ENCODE data around the gene RBPJ. TPM values are rescaled to one million over a fixed set of nuclear protein-coding genes. Genes with fewer than 3 reads are reported as not detected.

Gene RBPJ
- total and polyA plus RNA-seq, 2 experiments from 2014 or later: 50.3 to 80.3 TPM

DNA sequence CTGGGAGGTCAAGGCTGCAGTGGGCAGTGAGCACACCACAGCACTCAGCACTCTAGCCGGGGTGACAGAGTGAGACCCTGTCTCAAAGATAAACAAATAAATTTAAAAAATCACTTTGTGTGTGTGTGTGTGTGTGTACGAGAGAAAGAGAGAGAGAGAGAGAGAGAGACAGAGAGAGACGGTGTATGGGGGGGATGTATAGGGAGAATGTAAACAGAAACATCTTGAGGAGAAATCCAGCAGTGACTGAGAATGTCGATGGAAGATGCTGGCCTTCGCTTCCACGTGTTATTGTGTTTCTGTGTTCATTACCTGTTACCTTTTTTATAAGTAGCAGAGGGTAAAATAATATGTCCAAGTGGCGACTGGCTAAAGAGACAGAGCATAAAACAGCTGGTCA lies 23.6 kb upstream of the RBPJ start:
- no peak overlapping the region for H3K4me3 ChIP-seq
- H3K27me3 ChIP-seq: no peaks in the 10 kb centered on the region
- DNase-seq (ENCODE audit: low read depth in 1 of 2, low spot score in 1 of 2): no peak
- no peaks in the 10 kb centered on the region for H3K36me3 ChIP-seq
- H3K9me3 ChIP-seq (ENCODE audit: low read depth): no peaks in the 10 kb centered on the region
- TF ChIP-seq, protein P1, sequence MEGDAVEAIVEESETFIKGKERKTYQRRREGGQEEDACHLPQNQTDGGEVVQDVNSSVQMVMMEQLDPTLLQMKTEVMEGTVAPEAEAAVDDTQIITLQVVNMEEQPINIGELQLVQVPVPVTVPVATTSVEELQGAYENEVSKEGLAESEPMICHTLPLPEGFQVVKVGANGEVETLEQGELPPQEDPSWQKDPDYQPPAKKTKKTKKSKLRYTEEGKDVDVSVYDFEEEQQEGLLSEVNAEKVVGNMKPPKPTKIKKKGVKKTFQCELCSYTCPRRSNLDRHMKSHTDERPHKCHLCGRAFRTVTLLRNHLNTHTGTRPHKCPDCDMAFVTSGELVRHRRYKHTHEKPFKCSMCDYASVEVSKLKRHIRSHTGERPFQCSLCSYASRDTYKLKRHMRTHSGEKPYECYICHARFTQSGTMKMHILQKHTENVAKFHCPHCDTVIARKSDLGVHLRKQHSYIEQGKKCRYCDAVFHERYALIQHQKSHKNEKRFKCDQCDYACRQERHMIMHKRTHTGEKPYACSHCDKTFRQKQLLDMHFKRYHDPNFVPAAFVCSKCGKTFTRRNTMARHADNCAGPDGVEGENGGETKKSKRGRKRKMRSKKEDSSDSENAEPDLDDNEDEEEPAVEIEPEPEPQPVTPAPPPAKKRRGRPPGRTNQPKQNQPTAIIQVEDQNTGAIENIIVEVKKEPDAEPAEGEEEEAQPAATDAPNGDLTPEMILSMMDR (IDR thresholded peaks at IDR 0.05; ENCODE audit: low read depth, low read length): no peak
- H3K4me1 ChIP-seq (ENCODE audit: low read depth): no peaks in the 10 kb centered on the region
- H3K27ac ChIP-seq: no peak overlapping the region

DNA sequence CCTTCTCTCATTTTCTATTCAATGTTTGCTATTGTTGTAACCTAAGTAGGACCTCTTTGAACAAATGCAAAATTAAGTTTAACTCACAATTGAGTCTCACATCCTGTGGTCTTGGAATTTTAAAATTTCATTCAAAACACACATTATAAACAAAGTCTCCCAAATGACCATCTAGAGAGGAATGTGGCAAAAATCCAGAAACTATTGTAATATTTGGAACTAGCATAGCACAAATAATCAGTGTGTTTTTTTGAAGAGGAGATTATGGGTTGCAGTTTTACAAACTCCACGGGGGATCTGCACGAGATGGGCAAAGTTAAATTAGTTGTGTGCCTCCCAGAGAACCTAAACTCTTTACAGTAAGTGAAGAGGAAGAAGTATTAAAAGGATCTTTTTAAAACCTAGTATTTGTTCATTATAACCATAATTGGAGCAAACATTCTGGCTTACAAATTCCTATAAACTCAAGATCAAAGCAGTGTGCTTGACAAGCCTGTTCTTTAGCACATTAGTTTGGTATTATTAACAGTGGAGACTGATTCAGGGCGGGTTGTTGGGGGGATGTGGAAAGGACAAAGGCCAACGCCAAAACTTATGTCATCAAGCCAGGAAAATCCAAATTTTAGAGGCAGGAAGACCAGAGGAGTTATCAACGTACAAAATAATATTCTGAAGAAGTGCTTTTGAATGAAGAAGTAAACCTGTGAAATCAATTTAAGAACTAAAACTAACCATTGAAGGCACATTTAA lies 22.4 kb upstream of the RBPJ start:
- Histone ChIP-seq H3K36me3 (no peaks in the 10 kb centered on the region), H3K4me1 (ENCODE audit: low read depth) (no peaks in the 10 kb centered on the region), H3K27me3 (no peaks in the 10 kb centered on the region), H3K9me3 (ENCODE audit: low read depth) (no peaks in the 10 kb centered on the region), H3K4me3 (no peak overlapping the region), H3K27ac (no peak overlapping the region)
- peak in 1 of 2 donors; percentile 62 for DNase-seq (ENCODE audit: low read depth in 1 of 2, low spot score in 1 of 2)
- TF ChIP-seq, protein P1 (IDR thresholded peaks at IDR 0.05; ENCODE audit: low read depth, low read length): no peak

DNA sequence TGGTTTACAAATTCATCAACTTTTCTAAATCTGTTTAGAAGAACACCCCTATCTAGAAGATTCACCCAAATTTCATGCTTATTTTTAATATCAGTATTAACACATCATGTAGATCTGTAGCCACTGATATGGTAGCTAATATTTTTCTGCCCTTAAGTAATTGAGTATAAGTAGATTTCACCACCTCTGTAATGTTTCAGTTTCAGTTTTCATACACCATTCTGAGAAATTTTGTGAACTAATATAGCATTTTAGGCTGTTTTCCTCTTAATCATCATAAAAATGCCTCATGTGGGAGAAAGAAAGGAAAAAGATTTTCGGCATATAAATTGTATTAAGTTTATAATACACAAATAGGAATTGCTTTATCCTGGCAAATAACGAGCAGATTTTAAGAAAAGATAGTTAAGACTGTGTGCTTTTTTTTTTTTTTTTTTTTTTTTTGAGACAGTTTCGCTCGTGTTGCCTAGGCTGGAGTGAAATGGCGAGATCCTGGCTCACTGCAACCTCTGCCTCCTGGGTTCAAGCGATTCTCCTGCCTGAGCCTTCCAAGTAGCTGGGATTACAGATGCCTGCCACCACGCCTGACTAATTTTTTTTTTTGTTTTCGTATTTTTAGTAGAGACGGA lies 21.4 kb upstream of the RBPJ start:
- no peak for DNase-seq (ENCODE audit: low read depth in 1 of 2, low spot score in 1 of 2)
- H3K9me3 ChIP-seq (ENCODE audit: low read depth): no peaks in the 10 kb centered on the region
- no peak overlapping the region for H3K27ac ChIP-seq

DNA sequence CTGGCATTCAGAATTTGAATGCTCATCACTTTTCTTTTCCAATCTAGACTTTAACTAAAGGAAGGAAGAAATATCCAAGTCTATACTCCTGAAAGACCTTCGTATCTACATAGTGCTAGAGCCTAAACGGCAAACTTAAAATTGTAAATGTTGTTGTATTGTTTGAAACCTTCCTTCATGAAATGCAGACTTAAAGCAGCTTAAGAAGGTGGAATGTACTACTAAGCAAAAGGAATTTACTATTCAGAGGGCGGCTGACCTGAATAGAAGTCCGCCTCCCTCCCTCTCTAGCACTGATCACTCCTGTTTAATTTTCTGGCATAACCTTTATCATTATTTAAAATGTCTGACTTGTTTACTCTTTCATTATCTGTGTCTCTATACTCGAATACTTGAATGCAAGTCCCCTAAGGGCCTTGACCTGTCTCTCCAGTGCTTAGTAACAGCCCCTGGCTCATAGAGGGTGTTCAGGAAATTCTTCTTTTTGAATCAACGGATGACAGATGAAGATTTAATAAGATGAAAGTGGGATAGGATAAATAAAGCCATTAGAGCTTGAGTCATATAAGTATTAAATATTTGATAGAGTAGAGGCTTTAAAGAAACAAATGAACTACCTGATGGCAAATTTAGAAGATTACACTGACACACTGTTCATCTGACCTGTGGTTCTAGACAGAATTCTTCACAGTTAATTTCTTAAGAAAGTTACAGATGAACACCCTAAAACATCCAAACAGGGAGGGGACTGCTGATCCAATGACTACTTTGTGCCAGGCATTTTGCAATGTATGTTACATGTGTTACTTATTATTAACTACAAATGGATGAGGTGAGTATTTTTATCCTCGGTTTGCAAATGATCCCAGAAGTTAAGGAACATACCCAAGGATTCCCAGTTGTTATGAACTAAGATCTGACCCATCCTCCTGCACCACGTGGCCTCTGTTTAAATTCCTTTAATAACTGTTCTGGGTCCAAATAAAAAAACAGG lies 20.2 kb upstream of the RBPJ start:
- TF ChIP-seq, protein P1 (IDR thresholded peaks at IDR 0.05; ENCODE audit: low read depth, low read length): no peak
- Histone ChIP-seq H3K36me3 (no peaks in the 10 kb centered on the region), H3K4me1 (ENCODE audit: low read depth) (no peaks in the 10 kb centered on the region), H3K27me3 (no peaks in the 10 kb centered on the region), H3K4me3 (no peak overlapping the region), H3K27ac (no peak overlapping the region), H3K9me3 (ENCODE audit: low read depth) (no peaks in the 10 kb centered on the region)
- DNase-seq (ENCODE audit: low read depth in 1 of 2, low spot score in 1 of 2): no peak

More for the DNA sequence above, 21.4 kb upstream of the RBPJ start:
- TF ChIP-seq, protein P1 (IDR thresholded peaks at IDR 0.05; ENCODE audit: low read depth, low read length): no peak
- no peaks in the 10 kb centered on the region for H3K36me3 ChIP-seq
- no peak overlapping the region for H3K4me3 ChIP-seq
- H3K4me1 ChIP-seq (ENCODE audit: low read depth): no peaks in the 10 kb centered on the region
- no peaks in the 10 kb centered on the region for H3K27me3 ChIP-seq

Data from cardiac muscle cell (in vitro differentiated cells and primary cell).